Hepatocyte (in vitro differentiated cells): ENCODE results near the gene PHLDB2. TPM values are rescaled to one million over a fixed set of nuclear protein-coding genes. Genes with fewer than 3 reads are reported as not detected.

Source experiments
- DNase-seq: peaks from one replicate; pipeline ENCODE4 v3.0.0-alpha.2; 2016; ENCODE audit warnings: low spot score
- H2AFZ ChIP-seq: fragments of 200-600 bp; sonication (generic); 2 replicates; pipeline ENCODE4 v1.6.0; 2016; ENCODE audit warnings: antibody characterized with exemption, mild to moderate bottlenecking
- H3K27ac ChIP-seq: fragments of 200-600 bp; sonication (generic); 2 replicates; pipeline ENCODE4 v1.5.1; 2016; ENCODE audit warnings: mild to moderate bottlenecking
- H3K27me3 ChIP-seq: fragments of 200-600 bp; sonication (generic); 2 replicates; pipeline ENCODE4 v1.6.1; 2016
- H3K36me3 ChIP-seq: fragments of 200-600 bp; sonication (generic); replicated peaks from 2 replicates; pipeline ENCODE4 v1.5.1; 2016; ENCODE audit warnings: low read depth; ENCODE audit not compliant: insufficient read depth
- H3K4me1 ChIP-seq: fragments of 200-600 bp; sonication (generic); 2 replicates; pipeline ENCODE4 v1.5.1; 2016; ENCODE audit warnings: mild to moderate bottlenecking, moderate library complexity; ENCODE audit not compliant: insufficient read depth
- H3K4me2 ChIP-seq: fragments of 200-600 bp; sonication (generic); 2 replicates; pipeline ENCODE4 v1.6.0; 2016
- H3K4me3 ChIP-seq: fragments of 200-600 bp; sonication (generic); 2 replicates; pipeline ENCODE4 v1.5.1; 2016; ENCODE audit warnings: mild to moderate bottlenecking
- H3K79me2 ChIP-seq: fragments of 200-600 bp; sonication (generic); 2 replicates; pipeline ENCODE4 v1.6.0; 2017; ENCODE audit warnings: mild to moderate bottlenecking
- H3K9me2 ChIP-seq: fragments of 200-600 bp; sonication (generic); replicated peaks from 2 replicates; pipeline ENCODE4 v1.6.0; 2017; ENCODE audit warnings: mild to moderate bottlenecking; ENCODE audit not compliant: insufficient read depth
- H3K9me3 ChIP-seq: fragments of 200-600 bp; sonication (generic); 2 replicates; pipeline ENCODE4 v1.5.1; 2016; ENCODE audit warnings: low read depth, mild to moderate bottlenecking
- H4K20me1 ChIP-seq: fragments of 200-600 bp; sonication (generic); 2 replicates; pipeline ENCODE4 v1.6.0; 2016; ENCODE audit warnings: mild to moderate bottlenecking; ENCODE audit not compliant: insufficient read depth, poor library complexity, severe bottlenecking
- CTCF ChIP-seq: fragments of 200-600 bp; sonication (generic); IDR thresholded peaks from 2 replicates; pipeline ENCODE4 v1.5.1; 2016; ENCODE audit warnings: antibody characterized with exemption, mild to moderate bottlenecking; ENCODE audit not compliant: poor library complexity
- EZH2 ChIP-seq: fragments of 200-600 bp; sonication (generic); IDR thresholded peaks from 2 replicates; pipeline ENCODE4 v1.6.1; 2016; ENCODE audit warnings: antibody characterized with exemption, mild to moderate bottlenecking, borderline replicate concordance
- EZH2phosphoT487 ChIP-seq: fragments of 200-600 bp; sonication (generic); IDR thresholded peaks from one replicate; pipeline ENCODE4 v1.6.1; 2018; ENCODE audit warnings: antibody characterized with exemption, mild to moderate bottlenecking, low read depth, moderate library complexity; ENCODE audit not compliant: unreplicated experiment, severe bottlenecking
- WGBS: methylation state at CpG from one replicate; pipeline ENCODE4 v1.1.6; 2016; ENCODE audit warnings: low lambda C conversion rate; ENCODE audit errors: missing lambda C conversion rate; 5-methylcytosine and 5-hydroxymethylcytosine counted together
- polyA plus RNA-seq: library from polyadenylated mRNA; unstranded; fragments of >200 nt; fragmentation: Nextera tagmentation; extraction: Ambion mirVana; gene quantifications from 2 replicates; pipeline ENCODE4 v1.2.1, GENCODE V29; 2016
- total RNA-seq: library from RNA; depleted of rRNA; stranded (reverse); fragments of >200 nt; gene quantifications from 2 replicates; pipeline ENCODE4 v1.2.3, GENCODE V29; 2014

The PHLDB2 gene
- total and polyA plus RNA-seq, 2 experiments from 2014 or later: 49.0 to 52.7 TPM

GRCh38 chr3:111954228-111954990 is 95.3 kb downstream of the PHLDB2 start:
- H3K4me3 ChIP-seq: no peak overlapping the region
- no peaks in the 10 kb centered on the region for H3K36me3 ChIP-seq
- H4K20me1 ChIP-seq: no peaks in the 10 kb centered on the region
- H3K9me2 ChIP-seq: no peaks in the 10 kb centered on the region
- H3K9me3 ChIP-seq: no peaks in the 10 kb centered on the region
- no peak overlapping the region for H3K4me2 ChIP-seq
- H3K27ac ChIP-seq: peak overlapping the region; percentile 16
- no peaks in the 10 kb centered on the region for H3K27me3 ChIP-seq
- no peak overlapping the region for H2AFZ ChIP-seq
- no peak for DNase-seq
- H3K79me2 ChIP-seq: no peaks in the 10 kb centered on the region
- H3K4me1 ChIP-seq: peaks cover 6% of the 10 kb centered on the region
- WGBS: 62% methylated on average over 6 of the region's 6 CpGs
- TF ChIP-seq EZH2phosphoT487 (peak; percentile 38), CTCF (no peak)

- Histone ChIP-seq H3K4me3 (no peak overlapping the region), H3K27ac (no peak overlapping the region), H3K27me3 (no peaks in the 10 kb centered on the region), H3K9me3 (no peaks in the 10 kb centered on the region), H4K20me1 (no peaks in the 10 kb centered on the region), H3K79me2 (no peaks in the 10 kb centered on the region), H3K9me2 (no peaks in the 10 kb centered on the region), H3K4me2 (no peak overlapping the region), H3K4me1 (peaks cover 6% of the 10 kb centered on the region), H2AFZ (no peak overlapping the region), H3K36me3 (no peaks in the 10 kb centered on the region)
- DNase-seq: no peak
- 100% methylated on average over 1 of the region's 1 CpG for WGBS
- no peak for TF ChIP-seq EZH2phosphoT487
- no peak for TF ChIP-seq EZH2
Observed at GRCh38 chr3:111955876-111956275, 96.8 kb downstream of the PHLDB2 start.

GRCh38 chr3:111956449-111956848 is 97.4 kb downstream of the PHLDB2 start:
- no peak for DNase-seq
- TF ChIP-seq CTCF (no peak), EZH2 (no peak), EZH2phosphoT487 (no peak)
- Histone ChIP-seq H2AFZ (no peak overlapping the region), H3K4me2 (no peak overlapping the region), H4K20me1 (no peaks in the 10 kb centered on the region), H3K36me3 (no peaks in the 10 kb centered on the region), H3K9me2 (no peaks in the 10 kb centered on the region), H3K27me3 (no peaks in the 10 kb centered on the region), H3K4me3 (no peak overlapping the region), H3K9me3 (no peaks in the 10 kb centered on the region), H3K27ac (no peak overlapping the region), H3K4me1 (peaks cover 6% of the 10 kb centered on the region), H3K79me2 (no peaks in the 10 kb centered on the region)
- 86% methylated on average over 3 of the region's 3 CpGs for WGBS

- peaks cover 6% of the 10 kb centered on the region for H3K4me1 ChIP-seq
- H3K27me3 ChIP-seq: no peaks in the 10 kb centered on the region
- H3K9me2 ChIP-seq: no peaks in the 10 kb centered on the region
- DNase-seq: no peak
- no peaks in the 10 kb centered on the region for H4K20me1 ChIP-seq
- no peaks in the 10 kb centered on the region for H3K79me2 ChIP-seq
- no peak overlapping the region for H3K4me2 ChIP-seq
- no peak overlapping the region for H3K4me3 ChIP-seq
- no peak overlapping the region for H3K27ac ChIP-seq
- H3K9me3 ChIP-seq: no peaks in the 10 kb centered on the region
- 82% methylated on average over 4 of the region's 4 CpGs for WGBS
- TF ChIP-seq EZH2phosphoT487: no peak
- TF ChIP-seq EZH2: no peak
- no peak for TF ChIP-seq CTCF
- H2AFZ ChIP-seq: no peak overlapping the region
- no peaks in the 10 kb centered on the region for H3K36me3 ChIP-seq
Observed at GRCh38 chr3:111956995-111957734, 98.1 kb downstream of the PHLDB2 start.
